GM19395 (cell line): ENCODE results near the gene CACNA1C.

Source experiments
- ATAC-seq: cut with Tn5 transposase; IDR thresholded peaks from one replicate; pipeline ENCODE4 v1.9.1; 2021; ENCODE audit warnings: mild to moderate bottlenecking, moderate library complexity; ENCODE audit not compliant: unreplicated experiment

The CACNA1C gene

GRCh38 chr12:2553388-2554126 is 500.8 kb downstream of the CACNA1C start:
- ATAC-seq: no peak

- no peak for ATAC-seq
These were observed 502.8 kb downstream of the CACNA1C start for GRCh38 chr12:2555487-2556082.

- ATAC-seq: no peak
These were observed 504.8 kb downstream of the CACNA1C start for GRCh38 chr12:2557597-2557996.

- no peak for ATAC-seq
These were observed 507.1 kb downstream of the CACNA1C start for GRCh38 chr12:2559931-2560330.

GRCh38 chr12:2560356-2560755 is 507.6 kb downstream of the CACNA1C start:
- no peak for ATAC-seq

GRCh38 chr12:2561367-2561766 is 508.6 kb downstream of the CACNA1C start:
- ATAC-seq: no peak

- ATAC-seq: no peak
These were observed 509.6 kb downstream of the CACNA1C start for GRCh38 chr12:2562400-2562799.

GRCh38 chr12:2563709-2564108 is 510.9 kb downstream of the CACNA1C start:
- ATAC-seq: no peak

GRCh38 chr12:2566161-2566560 is 513.4 kb downstream of the CACNA1C start:
- no peak for ATAC-seq

GRCh38 chr12:2567711-2568110 is 514.9 kb downstream of the CACNA1C start:
- ATAC-seq: no peak

GRCh38 chr12:2570562-2570961 is 517.8 kb downstream of the CACNA1C start:
- ATAC-seq: no peak

GRCh38 chr12:2574355-2574935 is 521.7 kb downstream of the CACNA1C start:
- no peak for ATAC-seq

GRCh38 chr12:2575245-2575644 is 522.5 kb downstream of the CACNA1C start:
- ATAC-seq: no peak

GRCh38 chr12:2578211-2578610 is 525.4 kb downstream of the CACNA1C start:
- ATAC-seq: no peak

- ATAC-seq: no peak
These were observed 526.0 kb downstream of the CACNA1C start for GRCh38 chr12:2578772-2579171.

- no peak for ATAC-seq
These were observed 528.0 kb downstream of the CACNA1C start for GRCh38 chr12:2580821-2581220.

- ATAC-seq: no peak
These were observed 528.7 kb downstream of the CACNA1C start for GRCh38 chr12:2581293-2582045.

GRCh38 chr12:2582631-2583030 is 529.8 kb downstream of the CACNA1C start:
- no peak for ATAC-seq

GRCh38 chr12:2583091-2583497 is 530.3 kb downstream of the CACNA1C start:
- no peak for ATAC-seq

- no peak for ATAC-seq
These were observed 531.0 kb downstream of the CACNA1C start for GRCh38 chr12:2583642-2584401.
